K562 (cell line): ENCODE data around the gene SLC28A1. TPM values are rescaled to one million over a fixed set of nuclear protein-coding genes. Genes with fewer than 3 reads are reported as not detected.

Source experiments
- ATAC-seq: fragments of 200-7000 bp; cut with Tn5 transposase; 3 replicates; pipeline ENCODE4 v1.9.1; 2020; ENCODE audit warnings: moderate library complexity
- BruUV-seq: library from RNA; stranded (reverse); fragments of 400-500 nt; replicated peaks from 2 replicates; lab custom pipeline; 2021; lab: Mats Ljungman, UMichigan
- CTCF ChIA-PET: fragments of 300-600 bp; formaldehyde crosslinking; extraction: SDS; loops from one replicate; lab custom pipeline; 2021; ENCODE audit warnings: low intra/inter-chr PET ratio; lab: Yijun Ruan, JAX
- POLR2A ChIA-PET: fragments of 300-600, 350-650 bp; sonication (Branson Sonifier 250); formaldehyde crosslinking; extraction: SDS; loops from one replicate; lab custom pipeline; 2021; ENCODE audit warnings: antibody characterized with exemption, inconsistent platforms; lab: Yijun Ruan, JAX
- DNase-seq, 4 experiments: peaks; one replicate each; pipeline versions ENCODE4 v3.0.0 to v3.0.0-alpha.2; 2011 to 2018; ENCODE audit warnings: low spot score in 3 of 4, mixed read lengths in 3 of 4; ENCODE audit errors: extremely low read depth in 1 of 4
- FAIRE-seq: peaks from 2 replicates; lab custom pipeline; 2011; peaks lifted over from hg19 to GRCh38; lab: Jason Lieb, UNC
- H2AFZ ChIP-seq: 2 replicates; pipeline ENCODE4 v1.6.0; 2011; ENCODE audit warnings: low read depth, low read length, control low read depth, inconsistent platforms
- H3K27ac ChIP-seq: fragments of 200-600 bp; 3 replicates; pipeline ENCODE4 v1.8.0; 2011; ENCODE audit warnings: low read depth, mild to moderate bottlenecking, control low read depth, inconsistent platforms, low read length, moderate library complexity, mixed read lengths; ENCODE audit errors: extremely low read depth
- H3K27me3 ChIP-seq, 2 experiments: fragments of 300-600 bp in 1 of 2; 2 replicates in 1 of 2; 3 replicates in 1 of 2; pipeline versions ENCODE4 v1.6.0 to v1.8.0; 2011; ENCODE audit warnings: inconsistent platforms in 2 of 2, low read length in 2 of 2, mild to moderate bottlenecking in 1 of 2, mixed read lengths in 1 of 2, moderate library complexity in 1 of 2; ENCODE audit not compliant: control insufficient read depth in 2 of 2, insufficient read depth in 2 of 2
- H3K36me3 ChIP-seq: fragments of 300-600 bp; 3 replicates; pipeline ENCODE4 v1.8.0; 2011; ENCODE audit warnings: mild to moderate bottlenecking, low read length, inconsistent platforms; ENCODE audit not compliant: control insufficient read depth, insufficient read depth
- H3K4me1 ChIP-seq, 2 experiments: fragments of 200-600 bp in 1 of 2; replicated peaks in 1 of 2; 2 replicates in 1 of 2; 3 replicates in 1 of 2; pipeline versions ENCODE4 v1.5.1 to v1.8.0; 2011; ENCODE audit warnings: inconsistent platforms in 2 of 2, low read length in 2 of 2, mild to moderate bottlenecking in 1 of 2, mixed read lengths in 1 of 2, moderate library complexity in 1 of 2; ENCODE audit not compliant: control insufficient read depth in 2 of 2, insufficient read depth in 2 of 2
- H3K4me2 ChIP-seq: 2 replicates; pipeline ENCODE4 v1.6.1; 2011; ENCODE audit warnings: low read length, control low read depth, inconsistent platforms, mixed read lengths; ENCODE audit not compliant: insufficient read depth
- H3K4me3 ChIP-seq: fragments of 200-600 bp; sonication (generic), shearing (Covaris generic); 2 replicates; pipeline ENCODE4 v1.5.1; 2016; ENCODE audit warnings: control low read depth, inconsistent platforms
- H3K79me2 ChIP-seq: fragments of 200-600 bp; 3 replicates; pipeline ENCODE4 v1.8.0; 2011; ENCODE audit warnings: low read length, inconsistent platforms; ENCODE audit not compliant: control insufficient read depth, insufficient read depth
- H3K9ac ChIP-seq, 2 experiments: 2 replicates each; pipeline versions ENCODE4 v1.6.0 to v1.6.1; 2011; ENCODE audit warnings: low read depth in 2 of 2, low read length in 2 of 2, control low read depth in 1 of 2, inconsistent platforms in 1 of 2, mild to moderate bottlenecking in 1 of 2, mixed read lengths in 1 of 2; ENCODE audit not compliant: insufficient read depth in 1 of 2
- H3K9me1 ChIP-seq: one replicate; pipeline ENCODE4 v1.6.0; 2011; ENCODE audit warnings: inconsistent platforms, mild to moderate bottlenecking, low read length, moderate library complexity; ENCODE audit not compliant: control insufficient read depth, insufficient read depth
- H3K9me3 ChIP-seq: replicated peaks from 2 replicates; pipeline ENCODE4 v1.5.1; 2011; ENCODE audit warnings: low read depth, low read length, inconsistent platforms; ENCODE audit not compliant: control insufficient read depth, insufficient read depth
- H4K20me1 ChIP-seq: replicated peaks from 2 replicates; pipeline ENCODE4 v1.6.1; 2011; ENCODE audit warnings: low read length, inconsistent platforms, mixed read lengths; ENCODE audit not compliant: control insufficient read depth, insufficient read depth
- HNRNPUL1 ChIP-seq: fragments of 200-400 bp; formaldehyde crosslinking; IDR thresholded peaks from 2 replicates; pipeline ENCODE4 v1.6.1; 2017; ENCODE audit warnings: low read length
- MAX ChIP-seq: sonication (generic); formaldehyde crosslinking; IDR thresholded peaks from 2 replicates; pipeline ENCODE4 v1.9.0; 2022; ENCODE audit warnings: mild to moderate bottlenecking, missing genetic modification reagents
- MCM2 ChIP-seq: fragments of 450-650 bp; IDR thresholded peaks from 2 replicates; pipeline ENCODE4 v1.6.1; 2017; ENCODE audit warnings: low read depth, mild to moderate bottlenecking
- MCM3 ChIP-seq: fragments of 450-650 bp; IDR thresholded peaks from 2 replicates; pipeline ENCODE4 v1.6.1; 2016
- MTA3 ChIP-seq: fragments of 450-650 bp; formaldehyde crosslinking; IDR thresholded peaks from 2 replicates; pipeline ENCODE4 v1.6.1; 2017; ENCODE audit warnings: mild to moderate bottlenecking, borderline replicate concordance
- RBFOX2 ChIP-seq: fragments of 200-400 bp; formaldehyde crosslinking; IDR thresholded peaks from 2 replicates; pipeline ENCODE4 v1.6.1; 2017; ENCODE audit warnings: low read depth, mild to moderate bottlenecking, low read length, moderate library complexity
- SIN3B ChIP-seq: fragments of 450-650 bp; IDR thresholded peaks from 2 replicates; pipeline ENCODE4 v1.6.1; 2017; ENCODE audit warnings: low read depth, mild to moderate bottlenecking, moderate library complexity
- SMARCE1 ChIP-seq: fragments of 450-650 bp; IDR thresholded peaks from 2 replicates; pipeline ENCODE4 v1.7.1; 2016; ENCODE audit warnings: mild to moderate bottlenecking
- STAG1 ChIP-seq: sonication (generic); formaldehyde crosslinking; IDR thresholded peaks from 2 replicates; pipeline ENCODE4 v1.5.0; 2020; ENCODE audit warnings: missing genetic modification reagents, borderline replicate concordance
- ZBTB49 ChIP-seq: sonication (generic); formaldehyde crosslinking; IDR thresholded peaks from 2 replicates; pipeline ENCODE4 v1.8.0; 2022; ENCODE audit warnings: missing genetic modification reagents, mild to moderate bottlenecking, borderline replicate concordance
- ZNF184 ChIP-seq: sonication (generic); formaldehyde crosslinking; IDR thresholded peaks from 2 replicates; pipeline ENCODE4 v1.5.0; 2020; ENCODE audit warnings: missing genetic modification reagents
- ZNF395 ChIP-seq: fragments of 200-800 bp; sonication (Bioruptor generic); IDR thresholded peaks from 2 replicates; pipeline ENCODE4 v1.6.1; 2017; ENCODE audit warnings: missing genetic modification characterization, missing compliant biosample characterization
- WGBS: fragments of 100-300 bp; shearing (Covaris generic); methylation state at CpG from one replicate; pipeline ENCODE4 v1.1.6; 2016; ENCODE audit warnings: low coverage, mixed read lengths; ENCODE audit not compliant: insufficient coverage; ENCODE audit errors: missing lambda C conversion rate; 5-methylcytosine and 5-hydroxymethylcytosine counted together
- in situ Hi-C: fragments of 300-500 bp; cut with MboI; formaldehyde crosslinking; loops from 4 replicates; pipeline ENCODE4 v1.15.0; 2018; ENCODE audit warnings: inconsistent platforms, mixed read lengths
- intact Hi-C: fragments of 100-400 bp; cut with micrococcal nuclease; formaldehyde crosslinking; loops from 2 replicates; pipeline ENCODE4 v1.14.2; 2022
- polyA plus RNA-seq, 8 experiments: library from polyadenylated mRNA; depleted of rRNA in 4 of 8; stranded (reverse) in 5 of 8; unstranded in 3 of 8; fragments of >200 nt; fragmentation: Nextera tagmentation in 2 of 8; fragmentation: Illumina TruSeq in 1 of 8; extraction: Ambion mirVana in 2 of 8; extraction: Trizol in 1 of 8; gene quantifications; 2 replicates each; pipeline versions ENCODE4 v1.2.1 to v1.2.3, GENCODE V29; 2011 to 2014; ENCODE audit warnings: inconsistent platforms in 1 of 8, missing spikeins in 1 of 8
- total RNA-seq, 7 experiments: library from RNA; depleted of rRNA in 6 of 7; stranded (reverse); fragments of >200 nt in 6 of 7; fragmentation: Illumina TruSeq in 2 of 7; extraction: Trizol in 2 of 7; gene quantifications; 2 replicates each; pipeline versions ENCODE4 v1.2.1 to v1.2.3, GENCODE V29; 2011 to 2021; ENCODE audit warnings: low replicate concordance in 1 of 7
- TF ChIP-seq, protein P1 (sequence below): fragments of 150-350 bp; conservative IDR thresholded peaks from 2 replicates; pipeline ENCODE4 v1.6.1; 2014; ENCODE audit warnings: low read length
- TF ChIP-seq, protein P2 (sequence below): fragments of 450-650 bp; IDR thresholded peaks from 2 replicates; pipeline ENCODE4 v1.6.1; 2016; ENCODE audit warnings: borderline replicate concordance

The SLC28A1 gene
- total and polyA plus RNA-seq, 9 of the 15 experiments (the other 6 are each of a cell fraction or from before 2014, with no cell fraction given) = 0.04 TPM; not detected in 8

- no peak overlapping the region for H3K4me2 ChIP-seq
- H3K27me3 ChIP-seq = peaks cover 0 to 9% of the 10 kb centered on the region in 2 experiments; a peak in 2 of 5 replicates
- in situ Hi-C loops (no loop called here), intact Hi-C loops (no loop called here)
- CTCF ChIA-PET = no interaction called here
- H3K27ac ChIP-seq = no peak overlapping the region
- H2AFZ ChIP-seq = no peak overlapping the region
- ATAC-seq (no peak), FAIRE-seq (peak; percentile 55), DNase-seq (no peak)
- H3K4me1 ChIP-seq = peaks cover 0 to 3% of the 10 kb centered on the region in 2 experiments; a peak in 2 of 5 replicates
- H4K20me1 ChIP-seq = no peaks in the 10 kb centered on the region
- H3K9ac ChIP-seq = no peak overlapping the region
- H3K4me3 ChIP-seq = no peak overlapping the region
- H3K9me1 ChIP-seq = no peaks in the 10 kb centered on the region
- H3K79me2 ChIP-seq = no peaks in the 10 kb centered on the region
- POLR2A ChIA-PET = interaction anchor here (0.8 to 1.4 kb wide), 4 partner anchors 10 to 24 kb away, joined by 3 to 5 read pairs (median 3); no protein-coding TSS in a partner anchor
- H3K9me3 ChIP-seq = peaks cover under 1% of the 10 kb centered on the region; the same call in 1 of the 2 replicates
- WGBS = 19% methylated on average over 5 of the region's 5 CpGs
- no TSS peak for BruUV-seq
- H3K36me3 ChIP-seq = no peaks in the 10 kb centered on the region
- TF ChIP-seq ZNF184 (CRISPR knock-in tag) (no peak), MCM3 (no peak), RBFOX2 (no peak), SMARCE1 (no peak), MAX (CRISPR knock-in tag) (no peak), MTA3 (no peak), HNRNPUL1 (no peak), MCM2 (no peak), SIN3B (no peak), ZBTB49 (CRISPR knock-in tag) (no peak), ZNF395 (no peak), STAG1 (no peak)
- TF ChIP-seq, protein P1, sequence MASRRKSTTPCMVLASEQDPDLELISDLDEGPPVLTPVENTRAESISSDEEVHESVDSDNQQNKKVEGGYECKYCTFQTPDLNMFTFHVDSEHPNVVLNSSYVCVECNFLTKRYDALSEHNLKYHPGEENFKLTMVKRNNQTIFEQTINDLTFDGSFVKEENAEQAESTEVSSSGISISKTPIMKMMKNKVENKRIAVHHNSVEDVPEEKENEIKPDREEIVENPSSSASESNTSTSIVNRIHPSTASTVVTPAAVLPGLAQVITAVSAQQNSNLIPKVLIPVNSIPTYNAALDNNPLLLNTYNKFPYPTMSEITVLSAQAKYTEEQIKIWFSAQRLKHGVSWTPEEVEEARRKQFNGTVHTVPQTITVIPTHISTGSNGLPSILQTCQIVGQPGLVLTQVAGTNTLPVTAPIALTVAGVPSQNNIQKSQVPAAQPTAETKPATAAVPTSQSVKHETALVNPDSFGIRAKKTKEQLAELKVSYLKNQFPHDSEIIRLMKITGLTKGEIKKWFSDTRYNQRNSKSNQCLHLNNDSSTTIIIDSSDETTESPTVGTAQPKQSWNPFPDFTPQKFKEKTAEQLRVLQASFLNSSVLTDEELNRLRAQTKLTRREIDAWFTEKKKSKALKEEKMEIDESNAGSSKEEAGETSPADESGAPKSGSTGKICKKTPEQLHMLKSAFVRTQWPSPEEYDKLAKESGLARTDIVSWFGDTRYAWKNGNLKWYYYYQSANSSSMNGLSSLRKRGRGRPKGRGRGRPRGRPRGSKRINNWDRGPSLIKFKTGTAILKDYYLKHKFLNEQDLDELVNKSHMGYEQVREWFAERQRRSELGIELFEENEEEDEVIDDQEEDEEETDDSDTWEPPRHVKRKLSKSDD = no peak
- TF ChIP-seq, protein P2, sequence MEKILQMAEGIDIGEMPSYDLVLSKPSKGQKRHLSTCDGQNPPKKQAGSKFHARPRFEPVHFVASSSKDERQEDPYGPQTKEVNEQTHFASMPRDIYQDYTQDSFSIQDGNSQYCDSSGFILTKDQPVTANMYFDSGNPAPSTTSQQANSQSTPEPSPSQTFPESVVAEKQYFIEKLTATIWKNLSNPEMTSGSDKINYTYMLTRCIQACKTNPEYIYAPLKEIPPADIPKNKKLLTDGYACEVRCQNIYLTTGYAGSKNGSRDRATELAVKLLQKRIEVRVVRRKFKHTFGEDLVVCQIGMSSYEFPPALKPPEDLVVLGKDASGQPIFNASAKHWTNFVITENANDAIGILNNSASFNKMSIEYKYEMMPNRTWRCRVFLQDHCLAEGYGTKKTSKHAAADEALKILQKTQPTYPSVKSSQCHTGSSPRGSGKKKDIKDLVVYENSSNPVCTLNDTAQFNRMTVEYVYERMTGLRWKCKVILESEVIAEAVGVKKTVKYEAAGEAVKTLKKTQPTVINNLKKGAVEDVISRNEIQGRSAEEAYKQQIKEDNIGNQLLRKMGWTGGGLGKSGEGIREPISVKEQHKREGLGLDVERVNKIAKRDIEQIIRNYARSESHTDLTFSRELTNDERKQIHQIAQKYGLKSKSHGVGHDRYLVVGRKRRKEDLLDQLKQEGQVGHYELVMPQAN = no peak
Observed at GRCh38 chr15:84852212-84852611, 32.2 kb upstream of the SLC28A1 start.
